ENCODE measurements around the gene DOCK9. TPM values are rescaled to one million over a fixed set of nuclear protein-coding genes. Genes with fewer than 3 reads are reported as not detected.

Gene DOCK9
- total RNA-seq, 4 donors from 2014 or later: 78.7 to 306 (median 142) TPM

DNA sequence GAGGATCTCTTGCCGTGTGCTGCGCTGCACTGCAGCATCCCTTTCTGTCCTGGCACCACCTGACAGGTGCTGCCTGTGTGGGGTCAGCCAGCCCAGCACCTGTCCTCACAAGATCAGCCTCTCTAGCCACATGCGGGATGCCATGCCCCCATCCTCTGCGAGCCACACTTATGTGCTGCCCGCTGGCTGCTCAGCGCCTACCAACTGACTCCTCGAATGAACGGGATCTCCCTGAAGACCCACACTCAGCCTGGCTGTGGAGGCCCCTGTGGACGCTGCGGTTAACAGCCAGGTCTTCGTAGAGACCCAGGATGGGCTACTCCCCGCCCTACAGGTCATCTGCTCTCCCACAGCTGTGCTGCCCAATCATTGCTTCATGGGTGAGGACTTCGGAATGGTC is 106.1 kb downstream of the DOCK9 start:
- TF ChIP-seq, protein P1, sequence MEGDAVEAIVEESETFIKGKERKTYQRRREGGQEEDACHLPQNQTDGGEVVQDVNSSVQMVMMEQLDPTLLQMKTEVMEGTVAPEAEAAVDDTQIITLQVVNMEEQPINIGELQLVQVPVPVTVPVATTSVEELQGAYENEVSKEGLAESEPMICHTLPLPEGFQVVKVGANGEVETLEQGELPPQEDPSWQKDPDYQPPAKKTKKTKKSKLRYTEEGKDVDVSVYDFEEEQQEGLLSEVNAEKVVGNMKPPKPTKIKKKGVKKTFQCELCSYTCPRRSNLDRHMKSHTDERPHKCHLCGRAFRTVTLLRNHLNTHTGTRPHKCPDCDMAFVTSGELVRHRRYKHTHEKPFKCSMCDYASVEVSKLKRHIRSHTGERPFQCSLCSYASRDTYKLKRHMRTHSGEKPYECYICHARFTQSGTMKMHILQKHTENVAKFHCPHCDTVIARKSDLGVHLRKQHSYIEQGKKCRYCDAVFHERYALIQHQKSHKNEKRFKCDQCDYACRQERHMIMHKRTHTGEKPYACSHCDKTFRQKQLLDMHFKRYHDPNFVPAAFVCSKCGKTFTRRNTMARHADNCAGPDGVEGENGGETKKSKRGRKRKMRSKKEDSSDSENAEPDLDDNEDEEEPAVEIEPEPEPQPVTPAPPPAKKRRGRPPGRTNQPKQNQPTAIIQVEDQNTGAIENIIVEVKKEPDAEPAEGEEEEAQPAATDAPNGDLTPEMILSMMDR (IDR thresholded peaks at IDR 0.05; ENCODE audit: low read depth): no peak

DNA sequence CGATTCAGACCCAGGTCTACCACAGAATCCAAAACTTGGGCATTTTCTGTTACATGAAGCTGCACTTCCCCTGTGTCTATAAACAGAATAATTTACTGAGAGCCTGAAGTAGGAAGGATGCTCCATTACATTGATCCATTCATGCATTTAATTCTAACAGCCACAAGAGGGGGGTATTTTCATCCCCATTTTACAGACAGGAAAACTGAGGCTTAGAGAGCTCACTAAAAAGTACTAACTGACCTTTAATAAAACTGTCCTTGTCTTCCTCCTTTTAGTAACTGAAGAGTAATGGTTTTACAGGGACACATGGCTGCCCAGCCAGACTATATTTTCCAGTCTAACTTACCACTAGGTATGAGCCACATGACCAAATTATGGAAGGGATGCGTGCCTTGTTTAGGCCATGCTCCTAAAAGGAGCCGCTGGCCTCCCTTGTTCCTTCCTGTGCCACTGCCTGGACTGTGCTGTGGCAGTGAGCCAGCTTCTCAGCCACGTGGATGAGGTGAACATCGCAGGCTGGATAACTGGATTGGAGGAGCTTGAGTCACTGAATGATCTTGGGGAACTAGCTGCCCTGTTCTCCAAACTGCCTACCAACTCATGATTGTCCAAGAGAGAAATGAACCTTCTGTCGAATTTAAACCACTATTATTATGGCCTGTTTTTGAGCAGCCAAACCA is 108.3 kb downstream of the DOCK9 start:
- TF ChIP-seq, protein P1 (IDR thresholded peaks at IDR 0.05; ENCODE audit: low read depth): no peak

DNA sequence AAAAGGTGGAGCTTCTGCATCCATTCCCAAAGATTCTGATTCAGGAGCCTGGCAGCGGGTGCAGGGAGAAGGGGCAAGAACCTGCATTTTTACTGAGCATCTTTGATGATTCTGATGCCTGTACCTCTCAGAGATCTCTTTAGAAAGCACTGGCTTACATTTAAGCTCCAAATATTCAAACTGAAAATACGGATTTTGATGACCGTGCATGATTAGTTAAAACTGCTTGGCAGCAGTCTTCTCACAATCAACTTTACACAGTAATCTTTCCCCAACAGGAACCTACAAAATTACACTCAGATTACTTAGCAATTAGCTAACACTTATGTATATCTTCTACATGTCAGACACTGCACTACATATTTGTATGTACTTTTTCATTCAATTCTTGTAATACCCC is 108.9 kb downstream of the DOCK9 start:
- TF ChIP-seq, protein P1 (IDR thresholded peaks at IDR 0.05; ENCODE audit: low read depth): no peak

DNA sequence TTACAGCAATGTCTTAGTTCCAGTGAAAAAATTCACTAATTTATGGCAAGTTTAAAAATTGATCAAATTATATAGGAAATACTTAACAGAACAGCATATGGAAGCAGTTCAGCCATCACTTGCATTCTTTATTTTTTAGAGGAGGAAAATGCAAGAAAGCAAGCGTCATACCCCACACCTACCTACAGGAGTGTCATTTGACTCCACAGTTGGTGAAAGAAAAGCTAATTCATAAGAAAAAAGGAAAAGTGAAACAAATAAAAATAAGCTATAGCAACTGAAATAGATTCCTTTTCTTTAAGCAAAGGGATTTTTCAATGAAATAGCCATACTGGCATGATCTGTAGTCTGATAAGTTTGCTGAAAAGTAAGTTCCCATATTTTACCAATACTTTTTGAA is 111.0 kb downstream of the DOCK9 start:
- TF ChIP-seq, protein P1 (IDR thresholded peaks at IDR 0.05; ENCODE audit: low read depth): no peak

DNA sequence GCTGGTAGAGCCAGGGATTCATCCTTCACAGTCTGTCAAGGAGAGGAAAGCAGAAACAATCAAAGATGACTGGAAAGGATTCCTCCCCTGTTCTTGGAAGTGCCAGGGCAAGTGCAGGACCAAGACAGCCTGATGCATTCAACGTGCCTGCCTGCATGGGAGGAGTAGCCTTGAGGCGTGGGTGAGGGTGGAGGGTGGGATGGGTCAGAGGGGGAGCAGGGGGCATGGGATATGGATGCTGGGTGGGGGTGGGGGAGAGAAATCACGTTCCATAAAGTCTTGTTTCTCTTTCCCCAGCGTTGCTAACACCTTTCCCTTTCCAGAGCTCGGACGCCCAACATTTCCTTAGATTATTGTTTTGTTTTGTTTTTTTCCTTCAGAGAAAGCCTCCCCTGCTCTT is 117.4 kb downstream of the DOCK9 start:
- TF ChIP-seq, protein P1 (IDR thresholded peaks at IDR 0.05; ENCODE audit: low read depth): no peak

DNA sequence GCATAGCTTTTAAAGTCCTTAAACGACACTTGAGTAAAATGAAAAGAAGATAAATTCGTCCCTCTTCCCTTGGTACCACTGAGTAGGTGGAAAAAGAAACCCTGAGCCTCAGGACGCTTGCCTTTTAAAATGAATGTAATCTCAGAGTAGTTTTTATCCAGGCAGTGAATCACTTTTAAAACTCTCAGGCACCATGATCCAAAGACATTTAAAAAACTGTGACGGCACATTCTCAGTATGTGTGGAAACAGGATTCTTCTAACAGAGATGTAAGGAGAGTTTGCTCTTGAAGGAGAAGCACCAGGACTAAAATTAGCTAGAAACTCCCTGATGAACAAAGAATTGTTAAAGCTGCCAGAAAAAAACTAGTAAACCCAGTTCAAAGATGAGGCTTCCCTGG is 119.7 kb downstream of the DOCK9 start:
- TF ChIP-seq, protein P1 (IDR thresholded peaks at IDR 0.05; ENCODE audit: low read depth): no peak

DNA sequence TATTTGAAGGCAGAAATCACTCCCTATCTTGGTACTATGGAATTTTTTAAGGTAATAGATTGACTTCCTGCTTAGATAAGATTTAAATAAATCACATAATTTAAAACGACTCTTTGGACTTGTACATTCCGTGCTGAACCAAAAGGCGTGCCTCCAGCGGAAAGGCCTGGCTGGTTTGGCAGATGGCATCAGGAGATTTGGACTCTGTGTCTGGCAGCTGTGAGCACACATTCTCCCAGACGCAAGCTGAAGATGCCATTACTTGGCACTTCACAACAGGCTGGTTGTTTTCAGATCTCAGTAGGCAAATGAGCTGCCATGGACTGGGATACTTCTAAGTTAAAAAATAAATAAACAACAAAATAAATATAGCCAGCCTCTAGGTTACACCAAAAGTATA is 120.9 kb downstream of the DOCK9 start:
- TF ChIP-seq, protein P1 (IDR thresholded peaks at IDR 0.05; ENCODE audit: low read depth): no peak
